NCI-H146 treated with DMSO at 0.1 percent for 48 hours (cell line): ENCODE data around the gene FBXO2.

Experiments used
- DNase-seq: peaks from one replicate; lab custom pipeline; 2025; ENCODE audit not compliant: unreplicated experiment; lab: John Stamatoyannopoulos, UW

The FBXO2 gene

DNA sequence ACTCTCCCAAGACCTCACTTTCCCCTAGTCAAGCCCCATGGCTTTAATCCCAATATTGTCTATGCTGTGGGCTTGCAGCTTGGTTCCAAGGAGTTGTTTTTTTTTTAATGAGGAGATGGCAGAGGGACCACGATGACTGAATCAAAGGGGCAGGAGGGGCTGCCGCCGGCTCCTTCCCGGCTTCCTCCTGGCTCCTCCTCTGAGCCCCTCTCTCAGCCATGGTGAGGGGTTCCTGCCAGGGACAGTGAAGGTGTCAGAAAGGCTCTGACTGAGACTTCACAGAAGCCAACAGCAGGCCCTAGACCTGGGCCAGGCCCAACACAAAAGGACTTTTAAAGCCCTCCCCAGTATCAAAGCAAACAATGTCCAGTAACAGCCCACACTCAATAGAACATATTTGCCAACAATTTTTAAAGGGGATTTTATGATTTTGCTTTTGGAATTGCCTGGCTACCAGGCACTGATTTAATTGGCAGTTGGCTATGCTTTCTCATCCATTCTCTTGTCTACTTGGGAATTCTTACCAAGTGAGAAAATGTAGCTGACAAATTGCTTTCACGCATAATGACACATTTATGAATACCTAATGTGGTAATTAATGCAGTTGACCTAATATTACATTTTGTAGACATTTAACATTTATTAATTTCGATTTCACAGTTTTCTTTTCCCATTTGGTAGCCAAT, 54.2 kb downstream of the FBXO2 start:
- no peak for DNase-seq

DNA sequence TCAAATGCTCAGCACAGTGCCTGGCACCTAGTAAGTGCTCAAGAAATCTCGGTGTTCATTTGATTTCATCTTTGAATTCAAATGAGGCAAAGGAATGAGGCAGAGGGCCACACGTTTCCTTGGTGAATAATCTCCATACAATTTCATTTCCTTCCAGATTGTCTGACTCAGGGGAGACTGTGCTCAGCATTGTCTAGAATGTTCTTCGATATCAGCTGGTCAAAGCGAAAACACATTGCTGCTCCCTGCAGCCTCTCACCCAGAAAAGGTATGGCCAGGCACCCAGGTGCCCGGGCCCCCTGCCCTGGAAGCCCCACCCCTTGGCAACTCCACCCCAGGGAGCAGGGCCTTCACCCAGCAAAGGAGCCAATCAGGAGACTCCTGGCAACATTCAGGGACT, 55.8 kb downstream of the FBXO2 start:
- DNase-seq = no peak
